Left lung (tissue), 10 donors: ENCODE results near the gene CLASP1. TPM values are rescaled to one million over a fixed set of nuclear protein-coding genes. Genes with fewer than 3 reads are reported as not detected.
"Not testable (repeated sequence)": the region's sequence is repeated elsewhere in the genome, so short reads cannot be mapped to it uniquely, and the experiment has no call there.

Experiments
- ATAC-seq: fragments of 200-7000 bp; cut with Tn5 transposase; one replicate; pipeline ENCODE4 v1.9.1; 2020; ENCODE audit warnings: moderate library complexity
- DNase-seq, 4 donors: peaks; one replicate each; pipeline ENCODE4 v3.0.0-alpha.2; 2013 to 2020
- H3K27ac ChIP-seq, 2 donors: fragments of 200-600 bp; sonication (generic) in 1 of 2; one replicate each; pipeline versions ENCODE4 v1.5.0 to v1.8.0; 2020 to 2021
- H3K27me3 ChIP-seq, 2 donors: fragments of 200-600 bp; sonication (generic) in 1 of 2; one replicate each; pipeline versions ENCODE4 v1.5.0 to v1.8.0; 2020 to 2021
- H3K36me3 ChIP-seq, 2 donors: fragments of 200-600 bp; sonication (generic) in 1 of 2; one replicate each; pipeline versions ENCODE4 v1.5.0 to v1.8.0; 2020 to 2021
- H3K4me1 ChIP-seq, 2 donors: fragments of 200-600 bp; one replicate each; pipeline ENCODE4 v1.8.0; 2021
- H3K4me3 ChIP-seq, 2 donors: fragments of 200-600 bp; sonication (generic) in 1 of 2; one replicate each; pipeline versions ENCODE4 v1.5.0 to v1.8.0; 2020 to 2021; ENCODE audit warnings: mild to moderate bottlenecking in 1 of 2
- H3K9me3 ChIP-seq, 2 donors: fragments of 200-600 bp; sonication (generic) in 1 of 2; one replicate each; pipeline versions ENCODE4 v1.5.0 to v1.8.0; 2020 to 2021
- CTCF ChIP-seq, 2 donors: fragments of 200-600 bp; sonication (generic) in 1 of 2; IDR thresholded peaks; one replicate each; pipeline versions ENCODE4 v1.5.0 to v1.8.0; 2021; ENCODE audit warnings: antibody characterized with exemption in 2 of 2
- intact Hi-C, 2 donors: fragments of 100-400 bp; cut with DNase I; formaldehyde crosslinking; loops; one replicate each; pipeline versions ENCODE4 v1.11.2 to v1.14.2; 2022
- polyA plus RNA-seq, 6 donors: library from polyadenylated mRNA; unstranded; fragments of 120-200 nt; gene quantifications; one replicate each; pipeline ENCODE4 v1.2.1, GENCODE V29; 2013; ENCODE audit not compliant: insufficient read length in 6 of 6
- total RNA-seq, 2 donors: library from RNA; stranded (reverse); fragmentation: NEBNext Ultra II Directional; extraction: Animal tissue kit (Norgen Biotek cat#: 25700); gene quantifications; one replicate each; pipeline ENCODE4 v1.2.1, GENCODE V29; 2021
- donor health status: DM: no; HTN: yes; CAD: no.
- donor health status: DM: no; HTN: no; CAD: no.

Gene CLASP1
- total and polyA plus RNA-seq, 8 donors, result 42.9 to 52.1 (median 48.7) TPM

- Histone ChIP-seq H3K27ac (no peak overlapping the region), H3K27me3 (no peaks in the 10 kb centered on the region), H3K9me3 (no peaks in the 10 kb centered on the region), H3K36me3 (no peaks in the 10 kb centered on the region), H3K4me1 (peaks cover 0 to 15% of the 10 kb centered on the region in 2 donors), H3K4me3 (no peak overlapping the region)
- no peak for DNase-seq
- no peak for ATAC-seq
- intact Hi-C loops, result no loop called here
- TF ChIP-seq CTCF (IDR thresholded peaks at IDR 0.05), result no peak
Observed at GRCh38 chr2:121561617-121562268, 87.5 kb downstream of the CLASP1 start.

GRCh38 chr2:121558329-121558728 is 90.9 kb downstream of the CLASP1 start:
- intact Hi-C loops, result no loop called here
- no peak for TF ChIP-seq CTCF (IDR thresholded peaks at IDR 0.05)
- no peaks in the 10 kb centered on the region for H3K27me3 ChIP-seq
- DNase-seq (no peak), ATAC-seq (no peak)
- H3K4me3 ChIP-seq, result no peak overlapping the region
- no peak overlapping the region for H3K27ac ChIP-seq
- no peaks in the 10 kb centered on the region for H3K36me3 ChIP-seq
- H3K9me3 ChIP-seq, result no peaks in the 10 kb centered on the region
- peaks cover 0 to 3% of the 10 kb centered on the region in 2 donors for H3K4me1 ChIP-seq

GRCh38 chr2:121555008-121555407 is 94.3 kb downstream of the CLASP1 start:
- intact Hi-C loops, result no loop called here
- Histone ChIP-seq H3K4me3 (no peak overlapping the region), H3K27ac (no peak overlapping the region), H3K4me1 (no peaks in the 10 kb centered on the region), H3K27me3 (no peaks in the 10 kb centered on the region), H3K9me3 (no peaks in the 10 kb centered on the region), H3K36me3 (no peaks in the 10 kb centered on the region)
- DNase-seq (no peak), ATAC-seq (no peak)
- TF ChIP-seq CTCF (IDR thresholded peaks at IDR 0.05), result no peak

GRCh38 chr2:121552477-121553180 is 96.6 kb downstream of the CLASP1 start:
- H3K36me3 ChIP-seq, intact Hi-C loops, H3K4me3 ChIP-seq, H3K27me3 ChIP-seq, H3K27ac ChIP-seq, DNase-seq, H3K9me3 ChIP-seq, H3K4me1 ChIP-seq, ATAC-seq: not testable (repeated sequence)

GRCh38 chr2:121550669-121551068 is 98.6 kb downstream of the CLASP1 start:
- DNase-seq (no peak), ATAC-seq (no peak)
- Histone ChIP-seq H3K9me3 (no peaks in the 10 kb centered on the region), H3K36me3 (no peaks in the 10 kb centered on the region), H3K27ac (no peak overlapping the region), H3K4me1 (no peaks in the 10 kb centered on the region), H3K27me3 (no peaks in the 10 kb centered on the region), H3K4me3 (no peak overlapping the region)
- intact Hi-C loops, result no loop called here
- no peak for TF ChIP-seq CTCF (IDR thresholded peaks at IDR 0.05)
